ENCODE data around the gene TNFRSF4.

TNFRSF4 gene

GRCh38 chr1:1221887-1222574 is 8.1 kb upstream of the TNFRSF4 start:
- no peak overlapping the region for H3K4me3 ChIP-seq (ENCODE audit: low read length, poor library complexity, severe bottlenecking)
- H3K36me3 ChIP-seq (ENCODE audit: insufficient read depth, low read length) = peaks cover 52% of the 10 kb centered on the region; the same call in 1 of the 2 replicates
- H3K4me1 ChIP-seq (ENCODE audit: insufficient read depth, low read length, poor library complexity, severe bottlenecking) = peaks cover 5% of the 10 kb centered on the region
- H4K20me1 ChIP-seq (ENCODE audit: insufficient read depth, low read length, poor library complexity, severe bottlenecking) = peaks cover 20% of the 10 kb centered on the region
- H3K4me2 ChIP-seq (ENCODE audit: low read depth, low read length, poor library complexity, severe bottlenecking) = no peak overlapping the region
- no peaks in the 10 kb centered on the region for H3K27me3 ChIP-seq (ENCODE audit: insufficient read depth, low read length, poor library complexity, severe bottlenecking)
- no peak for TF ChIP-seq CTCF (conservative IDR thresholded peaks at IDR 0.05; ENCODE audit: low read length)
- TF ChIP-seq EZH2phosphoT487 (IDR thresholded peaks at IDR 0.05; ENCODE audit: borderline replicate concordance) = no peak
- H2AFZ ChIP-seq (ENCODE audit: low read length) = no peak overlapping the region
- no peaks in the 10 kb centered on the region for H3F3A ChIP-seq (ENCODE audit: low read depth)
- no peaks in the 10 kb centered on the region for H3K9me3 ChIP-seq (ENCODE audit: insufficient read depth, low read depth, low read length)
- H3K9me2 ChIP-seq (replicated peaks; ENCODE audit: low read depth, low read length) = no peaks in the 10 kb centered on the region
- H3K9ac ChIP-seq (ENCODE audit: low read depth, low read length, poor library complexity, severe bottlenecking) = no peak overlapping the region
- H3K79me2 ChIP-seq (ENCODE audit: insufficient read depth, low read length) = peaks cover 25% of the 10 kb centered on the region; the same call in 1 of the 2 replicates

- no peaks in the 10 kb centered on the region for H3K27me3 ChIP-seq (ENCODE audit: insufficient read depth, low read length, poor library complexity, severe bottlenecking)
- H3K4me2 ChIP-seq (ENCODE audit: low read depth, low read length, poor library complexity, severe bottlenecking) = no peak overlapping the region
- peaks cover 1% of the 10 kb centered on the region for H3K4me1 ChIP-seq (ENCODE audit: insufficient read depth, low read length, poor library complexity, severe bottlenecking)
- H3K36me3 ChIP-seq (ENCODE audit: insufficient read depth, low read length) = peaks cover 58% of the 10 kb centered on the region; the same call in 1 of the 2 replicates
- H3F3A ChIP-seq (ENCODE audit: low read depth) = no peaks in the 10 kb centered on the region
- H4K20me1 ChIP-seq (ENCODE audit: insufficient read depth, low read length, poor library complexity, severe bottlenecking) = peaks cover 7% of the 10 kb centered on the region
- no peaks in the 10 kb centered on the region for H3K9me2 ChIP-seq (replicated peaks; ENCODE audit: low read depth, low read length)
- H2AFZ ChIP-seq (ENCODE audit: low read length) = no peak overlapping the region
- H3K4me3 ChIP-seq (ENCODE audit: low read length, poor library complexity, severe bottlenecking) = no peak overlapping the region
- no peaks in the 10 kb centered on the region for H3K9me3 ChIP-seq (ENCODE audit: insufficient read depth, low read depth, low read length)
- TF ChIP-seq CTCF (conservative IDR thresholded peaks at IDR 0.05; ENCODE audit: low read length) (no peak), EZH2phosphoT487 (IDR thresholded peaks at IDR 0.05; ENCODE audit: borderline replicate concordance) (no peak)
- peaks cover 7% of the 10 kb centered on the region; the same call in 1 of the 2 replicates for H3K79me2 ChIP-seq (ENCODE audit: insufficient read depth, low read length)
- H3K9ac ChIP-seq (ENCODE audit: low read depth, low read length, poor library complexity, severe bottlenecking) = no peak overlapping the region
Measured at GRCh38 chr1:1220197-1220596, 6.2 kb upstream of the TNFRSF4 start.

- H3K4me3 ChIP-seq (ENCODE audit: low read length, poor library complexity, severe bottlenecking) = no peak overlapping the region
- no peak overlapping the region for H2AFZ ChIP-seq (ENCODE audit: low read length)
- H3K36me3 ChIP-seq (ENCODE audit: insufficient read depth, low read length) = peaks cover 52% of the 10 kb centered on the region; the same call in 1 of the 2 replicates
- peaks cover 4% of the 10 kb centered on the region for H4K20me1 ChIP-seq (ENCODE audit: insufficient read depth, low read length, poor library complexity, severe bottlenecking)
- H3K27me3 ChIP-seq (ENCODE audit: insufficient read depth, low read length, poor library complexity, severe bottlenecking) = no peaks in the 10 kb centered on the region
- H3K9me3 ChIP-seq (ENCODE audit: insufficient read depth, low read depth, low read length) = no peaks in the 10 kb centered on the region
- H3K4me1 ChIP-seq (ENCODE audit: insufficient read depth, low read length, poor library complexity, severe bottlenecking) = peaks cover 10% of the 10 kb centered on the region
- TF ChIP-seq EZH2phosphoT487 (IDR thresholded peaks at IDR 0.05; ENCODE audit: borderline replicate concordance) (no peak), CTCF (conservative IDR thresholded peaks at IDR 0.05; ENCODE audit: low read length) (no peak)
- no peaks in the 10 kb centered on the region for H3K9me2 ChIP-seq (replicated peaks; ENCODE audit: low read depth, low read length)
- H3F3A ChIP-seq (ENCODE audit: low read depth) = no peaks in the 10 kb centered on the region
- no peak overlapping the region for H3K9ac ChIP-seq (ENCODE audit: low read depth, low read length, poor library complexity, severe bottlenecking)
- no peak overlapping the region for H3K4me2 ChIP-seq (ENCODE audit: low read depth, low read length, poor library complexity, severe bottlenecking)
- no peaks in the 10 kb centered on the region for H3K79me2 ChIP-seq (ENCODE audit: insufficient read depth, low read length)
Measured at GRCh38 chr1:1219341-1219740, 5.4 kb upstream of the TNFRSF4 start.

Measured in Loucy (cell line).